NCI-H1105 treated with DMSO at 0.1 percent for 48 hours (cell line): ENCODE data around the gene CSTF1.

Experiments used
- DNase-seq: peaks from one replicate; lab custom pipeline; 2025; lab: John Stamatoyannopoulos, UW

The CSTF1 gene

GRCh38 chr20:56392132-56392880, at the start of gene CSTF1, which contains the start of gene AURKA:
Gene CSTF1 (plus strand): TSS chr20:56392645. CDS start chr20:56395553, 2,908 bp downstream.
Gene AURKA (minus strand): TSS chr20:56392215. CDS start chr20:56388197, 4,018 bp downstream.
- peak; percentile 99 for DNase-seq

GRCh38 chr20:56342783-56343182, 49.7 kb upstream of the CSTF1 start:
- DNase-seq = no peak

DNA sequence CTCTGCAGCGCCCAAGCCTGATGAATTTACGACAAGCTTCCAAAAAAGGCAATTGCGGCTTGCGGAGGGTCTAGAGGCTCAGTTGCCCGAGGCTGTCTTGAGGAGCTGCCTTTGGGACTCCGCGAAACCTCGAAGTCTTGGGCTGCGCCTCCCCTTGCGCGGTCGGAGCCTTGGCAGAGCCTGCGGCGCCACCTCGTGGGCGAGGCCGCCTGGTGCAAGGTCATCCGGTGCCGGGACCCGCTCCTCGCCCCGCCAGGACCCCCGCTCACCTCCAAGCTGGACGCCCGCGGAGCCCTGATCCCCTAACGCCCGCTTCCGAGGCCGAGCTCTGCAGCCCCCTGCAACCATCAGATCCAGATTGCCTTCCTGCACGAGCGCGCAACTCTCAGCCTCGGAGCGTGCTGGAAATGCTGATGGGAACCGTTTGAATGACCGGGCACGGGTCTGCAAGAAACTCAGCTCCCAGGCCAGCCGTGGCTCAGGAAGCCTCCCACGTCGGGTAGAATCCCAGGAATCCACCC, 48.5 kb upstream of the CSTF1 start:
- DNase-seq = peak; percentile 13

GRCh38 chr20:56345911-56346310, 46.5 kb upstream of the CSTF1 start:
- no peak for DNase-seq

- no peak for DNase-seq
Observed at GRCh38 chr20:56347628-56348304, 44.7 kb upstream of the CSTF1 start.

DNA sequence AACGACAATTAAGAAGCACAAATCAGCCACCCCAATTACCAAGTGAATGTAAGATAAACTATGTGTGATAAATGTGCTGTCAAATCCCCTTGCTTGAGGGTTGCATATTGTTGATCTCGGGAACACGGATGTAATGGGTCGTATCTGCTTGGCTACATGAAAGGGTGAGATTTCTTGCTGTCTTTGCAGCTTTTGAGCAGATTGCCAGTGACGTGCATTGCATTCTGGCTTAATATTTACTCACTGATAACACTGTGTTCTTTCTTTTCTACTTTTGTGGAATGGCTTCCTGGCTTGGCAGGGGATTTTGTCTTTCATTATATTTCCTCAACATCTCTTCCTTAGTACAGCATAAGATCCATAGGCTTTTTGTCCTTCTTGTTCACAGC, 44.1 kb upstream of the CSTF1 start:
- no peak for DNase-seq

DNA sequence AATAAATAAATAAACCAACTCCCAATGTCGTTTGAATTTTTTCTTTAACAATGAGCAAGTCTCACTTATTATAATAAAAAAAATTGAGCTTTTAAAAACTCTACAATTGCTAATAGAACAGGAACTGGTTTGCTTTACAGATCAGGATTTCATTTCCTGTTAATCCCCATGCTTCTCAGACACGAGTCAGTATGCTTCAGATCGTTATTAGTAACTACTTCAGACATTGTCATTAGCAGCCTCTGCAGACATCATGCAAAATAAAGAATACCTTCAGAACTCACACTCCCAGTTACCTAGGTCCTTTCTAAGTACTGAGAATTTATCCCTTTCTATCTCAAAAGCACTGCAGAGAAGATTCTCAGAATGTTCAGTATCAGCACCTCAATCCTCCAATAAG, 43.7 kb upstream of the CSTF1 start:
- no peak for DNase-seq

DNA sequence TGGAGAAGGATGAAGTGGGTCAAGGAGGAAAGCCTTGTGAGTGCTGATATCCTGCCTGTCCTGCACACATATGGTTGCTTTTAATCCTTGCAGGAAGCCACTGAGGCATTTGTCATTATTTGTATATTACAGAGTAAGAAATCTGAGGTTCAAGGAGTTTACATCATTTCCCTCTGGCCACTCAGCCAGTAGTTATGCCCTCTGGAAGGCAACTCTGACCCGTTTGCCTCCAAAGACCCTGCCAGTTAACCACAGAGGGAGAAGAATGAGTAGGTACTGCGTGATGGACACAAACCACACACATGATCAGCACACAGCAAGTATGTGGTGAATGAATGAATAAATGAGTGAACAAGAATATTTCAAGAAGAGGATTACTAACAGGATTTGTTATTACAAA, 41.6 kb upstream of the CSTF1 start:
- no peak for DNase-seq

DNA sequence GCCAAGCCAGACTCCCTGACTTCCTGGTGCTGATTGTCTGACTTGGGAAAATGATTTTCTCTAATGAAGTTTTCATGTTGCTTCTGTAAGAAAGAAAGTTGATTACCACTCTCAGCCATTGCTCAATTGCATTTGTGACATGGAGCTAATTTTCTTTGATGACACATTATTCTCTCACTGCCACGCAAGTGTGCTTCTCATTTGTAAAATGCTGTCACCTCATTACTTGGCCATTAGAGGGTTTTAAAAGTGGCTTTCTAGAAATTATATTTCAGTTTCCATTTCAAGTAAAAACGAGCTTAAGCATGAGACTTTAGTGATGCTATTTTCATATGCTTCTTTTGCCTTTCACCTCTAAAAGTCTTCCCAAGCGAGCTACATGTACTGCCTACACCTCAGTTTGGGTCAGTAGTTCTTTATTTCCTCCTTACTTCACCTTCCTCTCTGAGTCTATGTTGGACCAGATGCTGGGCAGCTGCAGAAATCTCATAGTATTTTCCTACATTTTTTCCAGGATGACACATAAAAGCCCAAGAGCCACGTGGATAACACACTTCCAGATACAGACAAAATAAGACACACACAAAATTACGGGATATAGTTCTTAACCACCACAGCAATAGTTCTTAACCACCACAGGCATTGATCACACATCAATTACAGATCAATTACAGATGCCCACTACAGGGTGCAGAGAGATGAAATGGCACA, 39.9 kb upstream of the CSTF1 start:
- DNase-seq = no peak

- no peak for DNase-seq
Observed at GRCh38 chr20:56353356-56353755, 39.1 kb upstream of the CSTF1 start.

DNA sequence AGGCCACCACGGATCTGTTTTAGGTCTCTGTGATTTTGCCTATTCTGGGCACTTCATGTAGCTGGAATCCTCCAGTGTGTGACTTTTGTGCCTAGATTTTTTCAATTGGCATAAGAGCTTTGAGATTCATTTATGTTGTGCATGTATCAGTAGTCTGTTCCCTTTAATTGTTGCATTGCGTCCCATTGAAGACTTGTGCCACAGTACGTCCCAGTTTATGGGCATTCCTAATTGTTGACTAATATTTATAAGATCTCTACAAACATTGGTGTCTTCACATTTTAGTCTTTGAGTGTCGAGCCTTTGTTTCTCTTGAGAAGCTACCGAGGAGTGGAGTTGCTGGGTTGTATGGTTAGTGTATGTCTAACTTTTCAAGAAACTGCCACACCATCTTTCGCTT, 34.4 kb upstream of the CSTF1 start:
- DNase-seq = no peak

DNA sequence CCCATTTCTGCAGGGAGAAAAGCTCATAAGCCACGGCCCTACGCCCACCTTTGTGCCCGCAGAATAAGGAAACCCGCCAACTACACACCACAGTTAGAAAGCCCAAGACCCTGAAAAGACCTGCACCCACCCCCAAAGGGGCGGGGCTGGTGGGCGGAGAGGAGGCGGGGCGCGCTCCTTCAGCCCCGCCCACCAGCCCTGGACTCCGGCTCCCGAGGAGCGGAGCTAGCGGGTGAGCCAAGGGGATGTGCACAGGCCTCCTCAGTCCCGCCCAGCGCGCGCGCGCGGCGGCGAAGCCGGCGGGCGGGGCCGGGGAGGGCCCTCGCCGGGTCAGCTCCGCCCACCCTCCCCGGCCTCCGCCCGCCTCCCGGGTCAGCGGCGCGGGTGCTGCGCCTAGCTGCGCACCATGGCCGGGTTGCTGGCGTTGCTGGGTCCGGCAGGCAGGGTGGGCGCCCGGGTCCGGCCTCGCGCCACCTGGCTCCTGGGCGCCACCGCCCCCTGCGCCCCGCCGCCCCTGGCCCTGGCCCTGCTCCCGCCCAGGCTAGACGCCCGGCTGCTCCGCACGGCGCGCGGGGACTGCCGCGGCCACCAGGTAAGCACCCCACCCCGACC, 33.7 kb upstream of the CSTF1 start, which contains the start of gene FAM210B:
Gene FAM210B (plus strand): TSS at position 375 of the 612 bp plus-strand sequence. CDS start 32 bp downstream, at position 407.
- peak; percentile 85 for DNase-seq

- peak; percentile 66 for DNase-seq
Observed at GRCh38 chr20:56359212-56360132, 33.0 kb upstream of the CSTF1 start.

GRCh38 chr20:56360133-56360907, 32.1 kb upstream of the CSTF1 start:
- no peak for DNase-seq

DNA sequence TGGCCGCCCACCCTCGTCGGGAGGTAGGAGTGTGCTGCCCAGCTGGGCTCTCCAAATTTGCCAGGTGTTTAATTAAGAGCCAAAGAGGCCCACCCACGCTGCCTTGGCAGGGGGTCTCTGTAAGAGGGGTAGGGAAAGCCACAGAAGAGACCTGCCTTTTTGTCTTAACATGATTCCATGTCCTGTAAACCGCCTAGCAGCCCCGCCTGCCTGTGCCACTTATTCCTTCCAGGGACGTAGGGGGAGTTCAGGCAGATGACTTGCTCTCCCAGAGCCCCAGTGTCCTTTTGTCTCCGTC, 31.6 kb upstream of the CSTF1 start:
- DNase-seq = no peak

DNA sequence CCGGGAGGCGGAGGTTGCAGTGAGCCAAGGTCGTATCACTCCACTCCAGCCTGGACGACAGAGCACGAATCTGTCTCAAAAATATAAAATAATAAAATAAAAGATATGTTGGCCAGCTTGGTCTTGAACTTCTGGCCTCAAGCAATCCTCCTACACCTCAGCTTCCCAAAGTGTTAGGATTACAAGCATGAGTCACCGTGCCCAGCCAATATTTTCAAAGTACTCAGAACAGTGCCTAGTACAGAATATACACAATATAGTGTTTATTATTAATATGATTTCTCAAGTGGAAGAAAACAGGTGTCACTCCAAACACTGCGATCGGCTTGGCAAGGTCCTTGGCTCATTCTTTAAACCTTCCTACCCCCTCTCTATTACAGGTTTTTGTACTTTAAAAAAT, 30.5 kb upstream of the CSTF1 start:
- no peak for DNase-seq

DNA sequence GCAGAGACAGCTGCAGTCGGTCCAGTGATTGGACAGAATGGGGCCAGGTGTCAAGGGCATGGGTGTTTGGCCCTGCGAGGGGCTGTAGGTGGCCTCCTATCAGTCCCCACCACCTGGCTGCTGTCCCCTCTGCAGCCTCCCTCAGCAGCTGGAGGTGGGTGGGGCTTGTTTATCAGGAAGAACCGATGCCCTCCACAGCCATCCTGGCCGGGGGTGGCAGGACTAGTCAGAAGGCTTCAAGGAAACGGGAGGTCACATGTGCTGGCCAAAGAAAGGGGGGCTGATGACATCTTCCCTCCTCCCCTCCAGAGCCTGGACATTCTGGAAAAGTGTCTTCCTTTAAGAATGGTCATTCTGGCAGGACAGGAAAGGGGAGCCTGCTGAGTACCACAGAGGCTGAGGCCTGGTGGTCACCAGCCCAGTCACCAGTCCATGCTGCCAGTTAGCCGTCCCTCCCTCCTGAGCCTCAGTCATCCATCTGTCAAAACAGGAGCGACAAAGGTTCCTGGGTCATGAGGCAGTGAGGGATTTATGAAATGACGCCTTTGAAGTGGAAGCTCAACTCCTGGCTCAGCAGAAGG, 29.5 kb upstream of the CSTF1 start:
- no peak for DNase-seq

GRCh38 chr20:56363491-56363890, 29.0 kb upstream of the CSTF1 start:
- no peak for DNase-seq

GRCh38 chr20:56368351-56369134, 23.9 kb upstream of the CSTF1 start:
- no peak for DNase-seq
